KOPT-K1 (cell line): ENCODE measurements around the gene LIPE.

Source experiments
- H3K27ac ChIP-seq: fragments of 200-600 bp; sonication (generic); 2 replicates; pipeline ENCODE4 v1.5.1; 2016; ENCODE audit warnings: antibody characterized with exemption, mild to moderate bottlenecking, low read depth, low read length; ENCODE audit not compliant: poor library complexity, severe bottlenecking
- H3K36me3 ChIP-seq: fragments of 200-600 bp; sonication (generic); 2 replicates; pipeline ENCODE4 v1.5.1; 2017; ENCODE audit warnings: antibody characterized with exemption, mild to moderate bottlenecking, low read length, moderate library complexity; ENCODE audit not compliant: insufficient read depth
- H3K9me3 ChIP-seq: fragments of 200-600 bp; sonication (generic); 2 replicates; pipeline ENCODE4 v1.5.1; 2017; ENCODE audit warnings: antibody characterized with exemption, low read length, mild to moderate bottlenecking; ENCODE audit not compliant: insufficient read depth, poor library complexity, severe bottlenecking

The LIPE gene

DNA sequence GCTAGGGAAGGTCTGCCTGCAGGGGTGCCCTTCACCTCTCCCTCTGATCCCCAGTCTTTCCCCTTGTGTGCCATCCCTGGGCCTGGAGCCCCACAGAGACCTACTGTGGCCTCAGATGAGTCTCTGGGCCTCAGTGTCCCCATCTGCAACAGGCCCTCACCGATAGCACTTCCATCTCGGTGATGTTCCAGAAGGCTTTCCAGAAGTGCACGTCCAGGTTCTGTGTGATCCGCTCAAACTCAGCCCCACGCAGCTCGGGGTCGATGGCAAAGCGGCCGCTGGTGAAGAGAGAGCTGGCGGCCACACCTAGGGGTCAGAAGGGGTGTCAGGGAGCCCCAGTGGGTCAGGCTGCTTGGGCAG, 19.4 kb downstream of the LIPE start:
- Histone ChIP-seq H3K9me3 (no peaks in the 10 kb centered on the region), H3K27ac (no peak overlapping the region), H3K36me3 (peaks cover 26% of the 10 kb centered on the region; the same call in 1 of the 2 replicates)

DNA sequence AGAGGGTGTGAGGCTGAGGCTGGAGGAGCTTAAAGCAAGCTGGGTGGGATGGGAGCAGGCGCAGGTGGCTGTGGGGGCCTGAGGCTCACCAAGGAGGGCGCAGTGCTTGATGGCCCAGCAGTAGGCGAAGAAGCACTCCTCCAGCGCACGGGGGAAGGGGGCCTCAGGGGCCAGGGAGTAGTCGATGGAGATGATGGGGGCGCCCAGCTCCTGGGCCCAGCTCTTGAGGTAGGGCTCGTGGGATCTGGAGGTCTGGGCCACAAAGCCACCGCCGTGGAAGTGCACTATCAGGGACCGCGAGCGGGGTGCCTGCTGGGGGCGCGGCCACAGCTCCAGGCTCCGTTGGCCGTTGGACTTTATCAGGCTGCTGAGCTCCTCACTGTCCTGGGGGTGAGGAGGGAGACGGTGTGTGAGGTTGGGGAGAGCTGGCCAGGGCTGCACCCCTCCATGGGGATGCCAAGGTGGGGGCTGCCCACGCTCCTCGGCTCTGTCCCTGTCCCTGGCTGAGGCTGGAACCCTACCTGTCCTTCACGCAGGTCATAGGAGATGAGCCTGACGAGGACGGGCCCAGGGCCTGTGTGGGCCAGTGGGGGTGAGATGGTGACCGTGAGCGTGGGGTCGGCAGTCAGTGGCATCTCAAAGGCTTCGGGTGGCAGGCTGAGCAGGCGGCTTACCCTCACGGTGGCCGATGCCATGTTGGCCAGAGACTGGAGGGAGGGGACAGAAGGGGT, 19.9 kb downstream of the LIPE start:
- H3K27ac ChIP-seq: no peak overlapping the region
- peaks cover 26% of the 10 kb centered on the region; the same call in 1 of the 2 replicates for H3K36me3 ChIP-seq
- H3K9me3 ChIP-seq: no peaks in the 10 kb centered on the region

DNA sequence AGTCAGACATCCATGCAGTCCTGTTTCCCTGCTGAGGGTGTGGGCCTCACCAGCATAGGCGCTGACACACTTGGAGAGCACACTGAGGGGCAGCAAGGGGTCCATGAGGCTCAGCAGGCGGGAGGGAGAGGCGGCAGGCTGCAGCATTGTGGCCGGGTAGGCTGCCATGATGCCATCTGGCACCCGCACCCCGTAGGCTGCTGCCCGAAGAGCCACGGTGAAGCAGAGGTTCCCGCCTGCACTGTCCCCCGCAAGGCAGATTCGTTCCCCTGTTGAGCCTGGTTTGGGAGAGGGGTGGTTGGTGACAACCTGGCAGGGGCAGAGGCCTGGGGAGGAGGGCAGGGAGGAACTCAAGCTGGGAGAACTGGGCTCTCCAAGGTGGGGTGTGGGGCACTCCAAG, 21.1 kb downstream of the LIPE start:
- Histone ChIP-seq H3K27ac (no peak overlapping the region), H3K36me3 (peaks cover 26% of the 10 kb centered on the region; the same call in 1 of the 2 replicates), H3K9me3 (no peaks in the 10 kb centered on the region)

DNA sequence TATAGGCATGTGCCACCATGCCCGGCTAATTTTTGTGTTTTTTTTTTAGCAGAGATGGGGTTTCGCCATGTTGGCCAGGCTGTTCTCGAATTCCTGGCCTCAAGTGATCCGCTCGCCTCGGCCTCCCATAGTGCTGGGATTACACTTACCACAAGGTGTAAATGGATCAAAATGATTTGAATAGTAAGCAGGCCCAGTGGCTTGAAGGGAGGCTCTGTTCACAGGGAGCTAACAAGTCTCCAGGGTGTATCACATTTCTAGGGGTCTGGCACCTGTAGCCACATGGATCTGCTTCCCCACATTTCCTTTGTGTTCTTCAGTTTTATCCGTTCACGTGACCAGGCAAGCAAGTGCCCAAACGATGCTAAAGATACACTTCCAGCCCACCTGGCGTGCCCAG, 23.6 kb downstream of the LIPE start:
- Histone ChIP-seq H3K27ac (no peak overlapping the region), H3K36me3 (peaks cover 26% of the 10 kb centered on the region; the same call in 1 of the 2 replicates), H3K9me3 (no peaks in the 10 kb centered on the region)

DNA sequence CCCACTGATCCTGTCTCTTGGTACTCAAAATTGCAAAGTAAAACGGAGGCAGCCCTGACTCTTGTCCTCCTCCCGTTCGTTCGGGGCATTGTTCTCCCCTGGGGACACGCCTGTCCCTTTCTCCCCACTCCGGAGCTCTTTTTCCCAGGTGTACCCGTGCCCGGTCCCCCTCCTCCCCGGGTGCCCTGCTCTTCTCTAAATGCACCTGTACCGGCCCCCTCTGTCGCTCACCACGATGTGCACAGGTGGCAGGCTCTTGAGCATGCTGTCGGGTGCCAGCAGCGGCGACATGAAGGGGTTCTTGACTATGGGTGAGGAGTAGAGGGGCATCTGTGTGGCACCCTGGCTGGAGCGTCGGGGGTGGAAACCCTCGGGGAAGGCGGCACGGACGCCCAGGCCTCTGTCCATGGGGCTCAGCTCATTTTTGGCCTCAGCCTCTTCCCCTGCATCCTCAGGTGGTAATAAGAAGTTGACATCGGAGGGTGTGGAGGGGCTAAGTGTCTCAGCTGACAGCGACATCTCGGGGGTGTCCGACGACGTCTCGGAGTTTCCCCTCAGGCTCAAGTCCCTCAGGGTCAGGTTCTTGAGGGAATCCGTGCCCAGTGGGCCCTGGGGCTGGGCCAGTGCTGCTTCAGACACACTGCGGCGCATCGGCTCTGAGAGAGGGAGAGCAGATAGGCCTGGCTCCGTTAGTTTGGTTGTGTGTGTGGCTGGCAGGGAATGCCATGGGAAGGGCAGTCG, 24.6 kb downstream of the LIPE start:
- H3K9me3 ChIP-seq: no peaks in the 10 kb centered on the region
- H3K27ac ChIP-seq: no peak overlapping the region
- peaks cover 26% of the 10 kb centered on the region; the same call in 1 of the 2 replicates for H3K36me3 ChIP-seq

DNA sequence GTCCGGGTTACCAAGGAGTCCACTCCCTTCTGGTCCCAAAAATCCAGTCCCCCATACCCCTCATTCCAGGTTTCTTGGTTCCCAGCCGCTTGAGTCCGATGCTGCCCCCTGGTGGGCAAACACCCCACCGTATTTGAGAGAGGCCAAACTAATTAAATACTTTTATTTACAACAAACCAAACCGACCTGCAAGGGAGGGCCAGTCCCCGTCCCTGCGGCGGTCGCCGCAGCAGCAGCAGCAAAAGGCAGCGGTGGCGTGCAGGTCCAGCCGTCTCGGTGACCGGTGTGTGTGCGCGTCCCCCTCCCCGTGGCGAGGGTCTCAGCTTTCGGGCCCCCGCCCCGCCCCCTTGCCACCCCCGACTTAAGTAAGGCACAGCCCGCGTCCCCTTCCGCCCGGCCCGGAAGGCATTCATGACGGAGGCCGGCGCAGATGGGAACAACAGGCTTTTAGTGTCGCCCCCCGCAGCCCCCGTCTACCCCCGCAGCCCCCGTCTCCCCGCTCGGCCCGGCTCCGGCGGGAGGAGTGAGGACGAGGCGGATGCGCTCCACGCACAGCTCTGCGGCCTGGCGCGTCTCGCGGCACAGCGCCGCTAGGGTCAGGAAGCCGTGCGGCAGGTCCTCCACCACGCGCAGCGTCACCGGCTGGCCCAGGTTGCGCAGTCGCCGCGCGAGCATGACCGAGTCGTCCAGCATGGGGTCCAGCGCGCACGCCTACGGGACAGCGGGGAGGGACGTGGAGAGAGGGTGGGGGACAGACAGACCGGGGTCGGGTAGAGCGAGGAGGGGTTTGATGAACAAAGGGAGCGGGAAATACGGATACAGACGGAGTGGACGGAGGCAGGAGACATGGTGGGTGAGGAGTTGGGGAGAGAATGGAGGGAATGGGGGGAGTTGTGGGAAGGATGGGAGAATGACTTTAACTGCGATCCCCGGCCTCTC, 25.6 kb downstream of the LIPE start:
- Histone ChIP-seq H3K9me3 (no peaks in the 10 kb centered on the region), H3K27ac (no peak overlapping the region), H3K36me3 (peaks cover 18% of the 10 kb centered on the region; the same call in 1 of the 2 replicates)

DNA sequence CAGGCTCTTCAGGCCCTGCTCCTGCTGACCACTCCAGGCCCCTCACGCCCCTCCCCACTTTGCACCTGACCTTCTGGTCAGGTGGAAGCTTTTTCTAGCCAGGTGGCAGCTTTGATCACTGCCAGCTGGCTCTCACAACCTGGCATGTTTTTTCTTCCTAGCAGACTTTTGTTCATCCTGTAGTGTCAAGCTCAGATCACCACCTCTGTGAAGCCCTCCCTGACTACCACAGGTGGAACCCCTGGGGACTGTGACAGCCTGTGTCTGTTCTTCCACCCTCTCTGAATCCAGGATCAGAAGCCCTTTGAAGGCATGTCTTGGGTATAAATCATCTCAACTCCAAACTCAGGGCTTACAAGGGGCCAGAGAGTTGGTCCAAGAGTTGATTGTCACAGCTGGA, 26.8 kb downstream of the LIPE start:
- no peaks in the 10 kb centered on the region for H3K9me3 ChIP-seq
- peaks cover 9% of the 10 kb centered on the region; the same call in 1 of the 2 replicates for H3K36me3 ChIP-seq
- no peak overlapping the region for H3K27ac ChIP-seq

DNA sequence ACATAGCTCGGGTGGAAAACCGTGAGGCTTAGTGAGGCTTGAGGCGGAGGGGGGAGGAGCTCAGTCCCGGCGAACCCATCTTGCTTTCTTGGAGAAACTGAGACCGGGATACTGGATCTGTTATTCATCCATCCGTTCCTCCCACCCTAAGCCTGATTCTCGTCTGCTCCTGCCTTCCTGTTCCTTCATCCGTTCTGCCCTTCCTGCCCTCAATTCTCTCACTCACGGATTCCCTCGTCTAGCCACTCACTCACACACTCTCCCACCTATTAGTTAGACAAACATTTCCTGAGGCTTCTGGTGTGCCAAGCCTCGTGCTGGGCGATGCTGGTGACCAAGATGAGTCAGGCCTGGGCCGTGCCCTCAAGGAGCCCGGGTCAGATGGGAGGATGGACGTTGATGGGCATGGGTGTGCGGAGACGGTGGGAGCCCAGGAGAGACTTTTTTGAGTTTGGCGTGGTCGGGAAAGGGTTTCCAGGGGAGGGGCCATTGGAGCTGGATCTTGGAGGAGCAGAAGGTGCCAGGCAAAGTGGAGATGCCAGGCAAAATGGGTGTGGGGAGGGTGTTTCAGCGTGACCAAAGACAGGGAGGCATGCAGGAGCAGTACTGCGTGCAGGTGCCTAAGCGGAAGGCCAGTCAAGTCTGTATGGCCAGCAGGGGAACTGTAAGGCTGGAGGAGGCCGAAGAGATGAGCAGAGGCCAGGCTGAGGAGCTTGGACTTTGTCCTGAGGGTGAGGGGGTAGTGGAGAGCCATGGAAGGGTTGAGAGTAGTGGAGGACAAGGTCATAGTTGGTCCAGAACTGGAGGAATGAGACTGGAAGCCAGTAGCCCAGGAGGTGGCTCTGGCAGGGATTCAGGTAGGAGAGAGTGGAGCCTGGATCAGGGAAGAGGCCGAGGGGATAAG, 29.7 kb downstream of the LIPE start:
- no peaks in the 10 kb centered on the region for H3K9me3 ChIP-seq
- no peaks in the 10 kb centered on the region for H3K36me3 ChIP-seq
- no peak overlapping the region for H3K27ac ChIP-seq

DNA sequence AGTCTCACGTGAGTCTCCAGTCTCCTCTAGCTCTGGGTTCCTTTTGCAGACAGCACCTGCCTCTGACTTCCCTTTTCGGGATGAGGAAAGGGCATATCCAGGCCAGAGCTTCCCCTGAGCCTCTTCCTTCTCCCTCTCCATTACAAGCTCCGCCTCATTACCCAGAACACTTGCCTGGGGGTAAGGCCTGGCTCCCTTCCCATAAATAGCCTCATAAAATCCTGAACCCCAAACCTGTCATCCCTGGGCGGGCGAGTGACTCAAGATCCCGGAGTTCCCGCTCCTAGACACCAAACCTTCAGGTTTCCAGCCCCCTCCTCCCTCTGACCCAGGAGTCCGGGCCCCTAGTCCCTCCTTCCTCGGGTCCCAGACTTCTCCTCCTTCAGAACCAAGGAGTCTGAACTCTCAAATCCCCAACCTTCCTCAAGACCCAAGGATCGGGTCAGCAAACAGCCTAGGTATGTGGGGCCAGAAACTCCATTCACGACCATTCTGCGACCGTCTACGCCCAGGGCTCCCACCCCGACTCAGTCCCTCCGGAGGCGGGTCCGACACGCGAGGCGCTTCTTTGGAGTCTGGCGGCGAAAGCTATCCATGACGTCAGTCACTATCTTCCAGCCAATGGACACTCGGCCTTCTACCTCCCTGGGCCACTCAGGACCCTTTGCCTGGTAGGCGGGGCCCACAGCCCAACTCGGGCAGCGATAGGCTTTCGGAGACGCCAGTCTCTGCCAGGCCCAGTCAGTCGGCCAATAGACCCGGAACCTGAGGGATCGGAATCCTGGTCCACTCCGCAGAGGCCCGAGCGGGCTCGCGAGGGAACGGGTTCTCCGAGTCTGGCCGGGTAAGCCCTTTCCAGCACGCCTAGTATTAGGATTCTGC, 30.6 kb downstream of the LIPE start:
- H3K27ac ChIP-seq: no peak overlapping the region
- no peaks in the 10 kb centered on the region for H3K9me3 ChIP-seq
- no peaks in the 10 kb centered on the region for H3K36me3 ChIP-seq

DNA sequence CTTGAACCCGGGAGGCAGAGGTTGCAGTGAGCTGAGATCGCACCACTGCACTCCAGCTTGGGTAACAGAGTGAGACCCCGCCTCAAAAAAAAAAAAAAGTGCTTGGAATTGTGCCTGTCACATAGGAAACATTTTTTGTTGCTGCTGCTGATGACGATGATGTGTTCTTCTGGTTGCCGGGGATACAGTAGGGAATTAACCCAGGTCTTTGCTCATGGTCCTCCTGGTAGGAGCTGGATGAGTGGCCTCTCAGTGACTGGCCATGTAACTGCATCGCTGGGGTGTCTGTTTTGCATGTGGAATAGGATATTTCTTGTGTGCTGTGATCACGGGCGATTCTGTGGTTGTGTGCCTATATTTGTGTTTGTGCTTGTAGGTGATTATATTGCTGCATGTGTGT, 32.4 kb downstream of the LIPE start:
- Histone ChIP-seq H3K27ac (no peak overlapping the region), H3K36me3 (no peaks in the 10 kb centered on the region), H3K9me3 (no peaks in the 10 kb centered on the region)

DNA sequence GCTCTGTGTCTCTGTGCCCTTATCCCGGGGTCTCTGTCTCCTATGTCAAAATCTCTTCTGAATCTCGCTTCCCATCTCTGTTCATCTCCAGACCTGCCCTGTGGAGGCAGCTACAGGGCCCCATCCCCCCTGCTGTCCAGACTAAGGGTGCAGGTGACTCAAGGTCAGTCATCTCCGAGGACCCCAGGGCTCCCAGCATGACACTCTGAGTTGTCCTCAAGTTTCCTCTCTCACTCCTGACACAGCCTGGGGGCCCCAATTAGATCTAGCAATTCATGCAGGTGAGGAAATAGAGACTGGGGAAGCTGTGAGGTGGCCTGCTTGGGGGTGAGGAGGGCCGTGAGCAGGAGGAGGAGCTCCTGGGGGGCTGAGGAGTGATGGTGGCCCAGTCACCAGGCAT, 35.0 kb downstream of the LIPE start:
- no peak overlapping the region for H3K27ac ChIP-seq
- no peaks in the 10 kb centered on the region for H3K9me3 ChIP-seq
- H3K36me3 ChIP-seq: no peaks in the 10 kb centered on the region

DNA sequence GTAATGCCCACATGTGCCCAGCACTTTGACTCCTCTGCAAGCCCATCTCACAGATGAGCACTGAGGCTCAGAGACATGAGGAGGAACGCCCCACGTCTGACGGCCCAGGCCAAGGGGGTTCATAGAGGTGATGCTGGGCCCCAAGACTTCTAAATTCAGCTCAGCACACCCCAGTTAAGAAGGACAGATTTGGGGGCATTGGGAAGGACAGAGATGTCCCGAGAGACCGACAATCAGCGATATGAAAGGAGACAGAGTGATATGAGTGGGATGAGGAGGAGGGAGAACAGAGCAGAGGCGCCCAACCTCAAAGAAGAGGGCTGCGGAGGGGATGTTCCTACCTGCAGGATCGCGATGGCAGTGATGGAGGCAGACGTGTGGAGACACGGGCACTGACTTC, 37.3 kb downstream of the LIPE start, which contains the start of gene CNFN:
TSS of gene CNFN (minus strand) at position 399 of the 400 bp plus-strand sequence. CDS start 1,260 bp downstream, outside the sequence.
- no peaks in the 10 kb centered on the region for H3K9me3 ChIP-seq
- no peaks in the 10 kb centered on the region for H3K36me3 ChIP-seq
- no peak within 1 kb of the TSS for H3K27ac ChIP-seq

DNA sequence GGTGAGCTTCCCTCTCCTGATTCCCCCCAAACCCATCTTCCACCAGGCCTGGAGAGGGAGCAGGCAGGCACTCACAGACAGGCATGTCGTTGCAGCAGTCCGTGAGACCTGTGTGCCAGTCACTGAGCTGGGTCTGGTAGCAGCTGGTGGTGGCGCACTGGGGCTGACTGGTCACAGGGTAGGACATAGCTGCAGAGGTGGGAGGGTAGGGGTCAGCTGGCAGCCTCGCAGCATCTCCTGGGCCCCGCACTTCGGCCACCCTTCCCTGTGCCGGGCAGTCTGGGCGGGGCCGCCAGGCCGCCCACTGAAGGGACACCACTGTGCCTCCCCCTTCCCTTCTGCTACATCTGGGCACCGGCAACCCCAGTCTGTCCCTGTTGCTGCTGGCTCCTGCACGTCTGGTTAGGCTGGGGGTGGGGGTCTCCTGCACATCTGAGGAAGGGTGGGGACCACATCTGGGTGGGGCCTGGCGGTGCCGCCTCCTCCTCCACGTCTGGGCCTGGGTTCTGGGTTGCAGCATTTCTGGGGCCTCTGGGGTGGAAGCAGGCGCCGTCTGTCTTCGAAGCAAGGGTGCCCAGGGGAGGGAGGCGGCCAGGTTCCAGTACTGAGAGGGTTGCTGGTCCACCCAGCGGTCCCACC, 38.2 kb downstream of the LIPE start:
- no peaks in the 10 kb centered on the region for H3K36me3 ChIP-seq
- no peaks in the 10 kb centered on the region for H3K9me3 ChIP-seq
- no peak overlapping the region for H3K27ac ChIP-seq
